HepG2 (cell line): ENCODE data around the gene GALNT12. TPM values are rescaled to one million over a fixed set of nuclear protein-coding genes. Genes with fewer than 3 reads are reported as not detected.

ENCODE experiments used
- ADNP ChIP-seq: sonication (generic); formaldehyde crosslinking; IDR thresholded peaks from 2 replicates; pipeline ENCODE4 v1.4.0; 2020; ENCODE audit warnings: missing genetic modification reagents
- ATF7-NPFF ChIP-seq: sonication (generic); formaldehyde crosslinking; IDR thresholded peaks from 2 replicates; pipeline ENCODE4 v1.8.1; 2023; ENCODE audit warnings: mild to moderate bottlenecking, low read depth, missing genetic modification reagents, moderate library complexity
- FOXC1 ChIP-seq: sonication (generic); formaldehyde crosslinking; IDR thresholded peaks from 2 replicates; pipeline ENCODE4 v1.8.0; 2022; ENCODE audit warnings: mild to moderate bottlenecking, missing genetic modification reagents, borderline replicate concordance
- GRHL1 ChIP-seq: sonication (generic); formaldehyde crosslinking; conservative IDR thresholded peaks from 2 replicates; pipeline ENCODE4 v1.8.0; 2022; ENCODE audit warnings: missing genetic modification reagents
- HES4 ChIP-seq: sonication (generic); formaldehyde crosslinking; IDR thresholded peaks from 2 replicates; pipeline ENCODE4 v1.9.0; 2021; ENCODE audit warnings: mild to moderate bottlenecking, missing genetic modification reagents, borderline replicate concordance
- HMGA1 ChIP-seq: sonication (generic); formaldehyde crosslinking; conservative IDR thresholded peaks from 2 replicates; pipeline ENCODE4 v1.4.0; 2020; ENCODE audit warnings: missing genetic modification reagents
- KLF6 ChIP-seq: IDR thresholded peaks from 2 replicates; pipeline ENCODE4 v1.8.0; 2016; ENCODE audit warnings: missing biosample characterization, missing genetic modification reagents
- MAFG ChIP-seq: sonication (generic); formaldehyde crosslinking; IDR thresholded peaks from 2 replicates; pipeline ENCODE4 v1.5.1; 2020; ENCODE audit warnings: mild to moderate bottlenecking, missing genetic modification reagents
- NR3C1 ChIP-seq: sonication (generic); formaldehyde crosslinking; IDR thresholded peaks from 2 replicates; pipeline ENCODE4 v1.4.0; 2020; ENCODE audit warnings: missing genetic modification reagents
- SAP130 ChIP-seq: IDR thresholded peaks from 2 replicates; pipeline ENCODE4 v1.6.1; 2016; ENCODE audit warnings: low read depth
- TEAD3 ChIP-seq: optimal IDR thresholded peaks from 2 replicates; pipeline ENCODE3; 2016; ENCODE audit warnings: borderline replicate concordance
- U2AF1 ChIP-seq: fragments of 200-400 bp; formaldehyde crosslinking; optimal IDR thresholded peaks from 2 replicates; pipeline ENCODE3; 2017; ENCODE audit warnings: mild to moderate bottlenecking, low read depth, low read length
- YY1 ChIP-seq: IDR thresholded peaks from 2 replicates; pipeline ENCODE4 v1.6.1; 2011; ENCODE audit warnings: low read length, low read depth, moderate library complexity, mild to moderate bottlenecking; ENCODE audit not compliant: insufficient read depth, insufficient replicate concordance
- ZBTB3 ChIP-seq: sonication (generic); formaldehyde crosslinking; IDR thresholded peaks from 2 replicates; pipeline ENCODE4 v1.4.0; 2020; ENCODE audit warnings: low read depth, mild to moderate bottlenecking, moderate library complexity, missing genetic modification reagents, borderline replicate concordance
- ZBTB4 ChIP-seq: sonication (generic); formaldehyde crosslinking; IDR thresholded peaks from 2 replicates; pipeline ENCODE4 v1.4.0; 2020; ENCODE audit warnings: missing genetic modification reagents, mild to moderate bottlenecking, borderline replicate concordance
- ZC3H4 ChIP-seq: sonication (generic); formaldehyde crosslinking; IDR thresholded peaks from 2 replicates; pipeline ENCODE4 v1.4.0; 2020; ENCODE audit warnings: missing genetic modification reagents, borderline replicate concordance
- ZFP36L2 ChIP-seq: sonication (generic); formaldehyde crosslinking; IDR thresholded peaks from 2 replicates; pipeline ENCODE4 v1.4.0; 2020; ENCODE audit warnings: missing genetic modification reagents
- ZFP41 ChIP-seq: sonication (generic); formaldehyde crosslinking; IDR thresholded peaks from 2 replicates; pipeline ENCODE4 v1.4.0; 2020; ENCODE audit warnings: mild to moderate bottlenecking, missing genetic modification reagents, borderline replicate concordance
- ZKSCAN1 ChIP-seq: fragments of 150-350 bp; IDR thresholded peaks from 2 replicates; pipeline ENCODE4 v1.6.1; 2014; ENCODE audit warnings: low read length
- ZNF251 ChIP-seq: sonication (generic); formaldehyde crosslinking; IDR thresholded peaks from 2 replicates; pipeline ENCODE4 v1.9.0; 2021; ENCODE audit warnings: mild to moderate bottlenecking, missing genetic modification reagents
- ZNF33A ChIP-seq: sonication (generic); formaldehyde crosslinking; IDR thresholded peaks from 2 replicates; pipeline ENCODE4 v1.5.1; 2020; ENCODE audit warnings: missing genetic modification reagents, mild to moderate bottlenecking, moderate library complexity, borderline replicate concordance
- ZNF576 ChIP-seq: sonication (generic); formaldehyde crosslinking; IDR thresholded peaks from 2 replicates; pipeline ENCODE4 v1.4.0; 2020; ENCODE audit warnings: mild to moderate bottlenecking, missing genetic modification reagents
- ZNF710 ChIP-seq: sonication (generic); formaldehyde crosslinking; IDR thresholded peaks from 2 replicates; pipeline ENCODE4 v1.5.0; 2020; ENCODE audit warnings: mild to moderate bottlenecking, missing genetic modification reagents, borderline replicate concordance
- ZNF891 ChIP-seq: sonication (generic); formaldehyde crosslinking; IDR thresholded peaks from 2 replicates; pipeline ENCODE4 v1.5.0; 2020; ENCODE audit warnings: mild to moderate bottlenecking, missing genetic modification reagents
- polyA plus RNA-seq, 8 experiments: library from polyadenylated mRNA; depleted of rRNA in 3 of 8; stranded (reverse) in 7 of 8; unstranded in 1 of 8; fragments of >200 nt; fragmentation: Illumina TruSeq in 4 of 8; extraction: Trizol in 4 of 8; gene quantifications; 2 replicates each; pipeline versions ENCODE4 v1.2.1 to v1.2.3, GENCODE V29; 2011 to 2016; ENCODE audit warnings: low read depth in 4 of 8, missing spikeins in 1 of 8, mixed read lengths in 1 of 8; ENCODE audit not compliant: insufficient read depth in 1 of 8
- total RNA-seq, 5 experiments: library from RNA; depleted of rRNA; stranded (reverse); fragments of >200 nt; fragmentation: Illumina TruSeq; extraction: Trizol; gene quantifications; 2 replicates each; pipeline ENCODE4 v1.2.3, GENCODE V29; 2016; ENCODE audit warnings: low read depth in 1 of 5

GALNT12 gene
- total and polyA plus RNA-seq, 2 of the 13 experiments (the other 11 are each of a cell fraction or from before 2014, with no cell fraction given): 0.07 TPM; not detected in 1

- TF ChIP-seq ZFP41 (CRISPR knock-in tag) (no peak), ADNP (CRISPR knock-in tag) (no peak), ZNF891 (CRISPR knock-in tag) (no peak), ZNF251 (CRISPR knock-in tag) (no peak), ZBTB4 (CRISPR knock-in tag) (no peak), ZBTB3 (no peak), HES4 (no peak), ZNF33A (no peak), ATF7-NPFF (CRISPR knock-in tag) (no peak), MAFG (CRISPR knock-in tag) (no peak), ZKSCAN1 (no peak), FOXC1 (CRISPR knock-in tag) (no peak), KLF6 (CRISPR knock-in tag) (0 out of 2 replicates have a peak, but pooled peaks have one; percentile 59), HMGA1 (CRISPR knock-in tag) (no peak), TEAD3 (peak; percentile 71), NR3C1 (CRISPR knock-in tag) (no peak), ZNF576 (CRISPR knock-in tag) (no peak), SAP130 (peak; percentile 69), GRHL1 (CRISPR knock-in tag) (no peak), ZNF710 (CRISPR knock-in tag) (peak; percentile 99), ZFP36L2 (no peak), U2AF1 (no peak), ZC3H4 (CRISPR knock-in tag) (no peak), YY1 (no peak)
These were observed 41.1 kb downstream of the GALNT12 start (continued) for GRCh38 chr9:98848450-98849149.
